ENCODE measurements around the gene AGBL1.

The AGBL1 gene

GRCh38 chr15:86630946-86631345 lies 551.3 kb downstream of the AGBL1 start:
- TF ChIP-seq TAF1 (IDR thresholded peaks at IDR 0.05; ENCODE audit: low read depth): no peak
- TF ChIP-seq FOXM1 (IDR thresholded peaks at IDR 0.05; ENCODE audit: borderline replicate concordance, low read depth): no peak
- no peak for TF ChIP-seq CREB1 (IDR thresholded peaks at IDR 0.05; ENCODE audit: low read depth)
- TF ChIP-seq RAD21 (IDR thresholded peaks at IDR 0.05; ENCODE audit: low read depth): no peak
- TF ChIP-seq REST (IDR thresholded peaks at IDR 0.05; ENCODE audit: low read depth): no peak
- TF ChIP-seq EGR1 (IDR thresholded peaks at IDR 0.05): no peak
- TF ChIP-seq TCF12 (IDR thresholded peaks at IDR 0.05; ENCODE audit: low read depth): no peak
- no peak for TF ChIP-seq USF1 (IDR thresholded peaks at IDR 0.05)
- TF ChIP-seq MAX (IDR thresholded peaks at IDR 0.05): no peak
- TF ChIP-seq YY1 (IDR thresholded peaks at IDR 0.05; ENCODE audit: low read depth): no peak

- TF ChIP-seq YY1 (IDR thresholded peaks at IDR 0.05; ENCODE audit: low read depth): no peak
- no peak for TF ChIP-seq RAD21 (IDR thresholded peaks at IDR 0.05; ENCODE audit: low read depth)
- TF ChIP-seq EGR1 (IDR thresholded peaks at IDR 0.05): no peak
- TF ChIP-seq FOXM1 (IDR thresholded peaks at IDR 0.05; ENCODE audit: borderline replicate concordance, low read depth): no peak
- TF ChIP-seq ZBTB7A (IDR thresholded peaks at IDR 0.05; ENCODE audit: low read depth): no peak
- TF ChIP-seq REST (IDR thresholded peaks at IDR 0.05; ENCODE audit: low read depth): no peak
- no peak for TF ChIP-seq TCF12 (IDR thresholded peaks at IDR 0.05; ENCODE audit: low read depth)
- no peak for TF ChIP-seq USF1 (IDR thresholded peaks at IDR 0.05)
- TF ChIP-seq TAF1 (IDR thresholded peaks at IDR 0.05; ENCODE audit: low read depth): no peak
- TF ChIP-seq NFIC (IDR thresholded peaks at IDR 0.05): no peak
- TF ChIP-seq CREB1 (IDR thresholded peaks at IDR 0.05; ENCODE audit: low read depth): no peak
- TF ChIP-seq MAX (IDR thresholded peaks at IDR 0.05): no peak
- no peak for TF ChIP-seq TEAD4 (IDR thresholded peaks at IDR 0.05)
- no peak for TF ChIP-seq CEBPB (IDR thresholded peaks at IDR 0.05)
These were observed 554.5 kb downstream of the AGBL1 start for GRCh38 chr15:86634146-86634545.

- no peak for TF ChIP-seq YY1 (IDR thresholded peaks at IDR 0.05; ENCODE audit: low read depth)
- TF ChIP-seq REST (IDR thresholded peaks at IDR 0.05; ENCODE audit: low read depth): no peak
- no peak for TF ChIP-seq NFIC (IDR thresholded peaks at IDR 0.05)
- no peak for TF ChIP-seq RAD21 (IDR thresholded peaks at IDR 0.05; ENCODE audit: low read depth)
- no peak for TF ChIP-seq FOXM1 (IDR thresholded peaks at IDR 0.05; ENCODE audit: borderline replicate concordance, low read depth)
- TF ChIP-seq CREB1 (IDR thresholded peaks at IDR 0.05; ENCODE audit: low read depth): no peak
These were observed 555.4 kb downstream of the AGBL1 start for GRCh38 chr15:86634992-86635638.

- TF ChIP-seq EP300 (IDR thresholded peaks at IDR 0.05; ENCODE audit: borderline replicate concordance): no peak
- no peak for TF ChIP-seq EGR1 (IDR thresholded peaks at IDR 0.05)
- TF ChIP-seq CREB1 (IDR thresholded peaks at IDR 0.05; ENCODE audit: low read depth): no peak
- TF ChIP-seq CEBPB (IDR thresholded peaks at IDR 0.05): no peak
- TF ChIP-seq TCF12 (IDR thresholded peaks at IDR 0.05; ENCODE audit: low read depth): no peak
- no peak for TF ChIP-seq RAD21 (IDR thresholded peaks at IDR 0.05; ENCODE audit: low read depth)
- TF ChIP-seq FOXM1 (IDR thresholded peaks at IDR 0.05; ENCODE audit: borderline replicate concordance, low read depth): no peak
- no peak for TF ChIP-seq MAX (IDR thresholded peaks at IDR 0.05)
- TF ChIP-seq USF1 (IDR thresholded peaks at IDR 0.05): no peak
- TF ChIP-seq ZBTB7A (IDR thresholded peaks at IDR 0.05; ENCODE audit: low read depth): no peak
- no peak for TF ChIP-seq YY1 (IDR thresholded peaks at IDR 0.05; ENCODE audit: low read depth)
- no peak for TF ChIP-seq NFIC (IDR thresholded peaks at IDR 0.05)
- TF ChIP-seq REST (IDR thresholded peaks at IDR 0.05; ENCODE audit: low read depth): no peak
- TF ChIP-seq TEAD4 (IDR thresholded peaks at IDR 0.05): no peak
- TF ChIP-seq TAF1 (IDR thresholded peaks at IDR 0.05; ENCODE audit: low read depth): no peak
These were observed 564.7 kb downstream of the AGBL1 start for GRCh38 chr15:86644339-86644738.

Data from Ishikawa (cell line).